ENCODE measurements around the gene ATP6V0A1. TPM values are rescaled to one million over a fixed set of nuclear protein-coding genes. Genes with fewer than 3 reads are reported as not detected.
A peak's percentile ranks its signal among the peaks of the same experiment; 100 is the strongest.
"Not testable (repeated sequence)": the region's sequence is repeated elsewhere in the genome, so short reads cannot be mapped to it uniquely, and the experiment has no call there.

ATP6V0A1 gene
- total RNA-seq, 1 experiment from 2014 or later = 54.6 TPM

DNA sequence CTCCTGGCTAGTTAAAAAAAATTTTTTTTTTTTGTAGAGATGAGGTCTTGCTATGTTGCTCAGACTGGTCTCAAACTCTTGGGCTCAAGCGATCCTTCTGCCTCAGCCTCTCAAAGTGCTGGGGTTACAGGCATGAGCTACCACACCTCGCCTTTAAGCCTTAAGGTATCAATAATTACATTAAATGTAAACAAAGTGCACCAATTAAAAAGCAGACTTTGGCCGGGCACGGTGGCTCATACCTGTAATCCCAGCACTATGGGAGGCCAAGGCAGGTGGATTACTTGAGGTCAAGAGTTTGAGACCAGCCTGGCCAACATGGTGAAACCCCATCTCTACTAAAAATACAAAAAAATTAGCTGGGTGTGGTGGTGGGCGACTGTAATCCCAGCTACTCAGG lies 7.4 kb upstream of the ATP6V0A1 start:
- H3K4me1 ChIP-seq (ENCODE audit: insufficient read depth, low read length, poor library complexity, severe bottlenecking); CTCF ChIA-PET; DNase-seq (ENCODE audit: low spot score); POLR2A ChIA-PET (ENCODE audit: low non-redundant PET); H3K4me3 ChIP-seq (ENCODE audit: low read depth, low read length, poor library complexity, severe bottlenecking); H3K9me3 ChIP-seq (ENCODE audit: low read depth, low read length, poor library complexity, severe bottlenecking); intact Hi-C loops (cut with micrococcal nuclease; ENCODE audit: unreplicated experiment); H3K27me3 ChIP-seq (replicated peaks; ENCODE audit: insufficient read depth, low read depth, low read length, poor library complexity); H3K36me3 ChIP-seq (ENCODE audit: insufficient read depth, low read length, poor library complexity, severe bottlenecking); H3K27ac ChIP-seq (ENCODE audit: low read depth, low read length, poor library complexity, severe bottlenecking); BruUV-seq (replicated peaks): not testable (repeated sequence)

DNA sequence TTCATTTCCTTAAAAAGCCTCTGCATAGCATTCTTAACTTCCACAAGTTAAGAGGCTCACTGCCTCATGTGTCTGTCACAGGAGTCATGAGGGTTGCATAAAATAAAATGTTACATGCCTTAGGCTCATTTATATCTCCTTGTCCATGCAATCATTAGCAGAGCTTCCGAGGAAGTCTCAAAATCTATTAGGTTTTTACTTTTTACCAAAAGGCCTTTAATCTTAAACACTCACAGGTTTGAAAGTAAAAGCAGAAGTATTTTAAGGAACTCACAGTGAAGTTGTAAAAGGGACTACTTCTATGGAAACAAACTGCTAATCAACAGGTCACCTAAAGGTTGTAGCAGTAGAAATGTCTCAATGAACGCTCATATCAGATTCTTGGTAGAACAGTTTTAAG lies 5.2 kb upstream of the ATP6V0A1 start:
- ChIA-PET CTCF (no interaction called here), POLR2A (ENCODE audit: low non-redundant PET) (no interaction called here)
- no TSS peak for BruUV-seq (replicated peaks)
- Histone ChIP-seq H3K27ac (ENCODE audit: low read depth, low read length, poor library complexity, severe bottlenecking) (no peak overlapping the region), H3K27me3 (replicated peaks; ENCODE audit: insufficient read depth, low read depth, low read length, poor library complexity) (no peaks in the 10 kb centered on the region), H3K4me1 (ENCODE audit: insufficient read depth, low read length, poor library complexity, severe bottlenecking) (peaks cover 12% of the 10 kb centered on the region), H3K4me3 (ENCODE audit: low read depth, low read length, poor library complexity, severe bottlenecking) (no peak overlapping the region), H3K36me3 (ENCODE audit: insufficient read depth, low read length, poor library complexity, severe bottlenecking) (no peaks in the 10 kb centered on the region), H3K9me3 (ENCODE audit: low read depth, low read length, poor library complexity, severe bottlenecking) (no peaks in the 10 kb centered on the region)
- TF ChIP-seq EZH2 (IDR thresholded peaks at IDR 0.05; ENCODE audit: borderline replicate concordance, low read depth, low read length, poor library complexity, severe bottlenecking) = no peak
- TF ChIP-seq, protein P1, sequence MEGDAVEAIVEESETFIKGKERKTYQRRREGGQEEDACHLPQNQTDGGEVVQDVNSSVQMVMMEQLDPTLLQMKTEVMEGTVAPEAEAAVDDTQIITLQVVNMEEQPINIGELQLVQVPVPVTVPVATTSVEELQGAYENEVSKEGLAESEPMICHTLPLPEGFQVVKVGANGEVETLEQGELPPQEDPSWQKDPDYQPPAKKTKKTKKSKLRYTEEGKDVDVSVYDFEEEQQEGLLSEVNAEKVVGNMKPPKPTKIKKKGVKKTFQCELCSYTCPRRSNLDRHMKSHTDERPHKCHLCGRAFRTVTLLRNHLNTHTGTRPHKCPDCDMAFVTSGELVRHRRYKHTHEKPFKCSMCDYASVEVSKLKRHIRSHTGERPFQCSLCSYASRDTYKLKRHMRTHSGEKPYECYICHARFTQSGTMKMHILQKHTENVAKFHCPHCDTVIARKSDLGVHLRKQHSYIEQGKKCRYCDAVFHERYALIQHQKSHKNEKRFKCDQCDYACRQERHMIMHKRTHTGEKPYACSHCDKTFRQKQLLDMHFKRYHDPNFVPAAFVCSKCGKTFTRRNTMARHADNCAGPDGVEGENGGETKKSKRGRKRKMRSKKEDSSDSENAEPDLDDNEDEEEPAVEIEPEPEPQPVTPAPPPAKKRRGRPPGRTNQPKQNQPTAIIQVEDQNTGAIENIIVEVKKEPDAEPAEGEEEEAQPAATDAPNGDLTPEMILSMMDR (conservative IDR thresholded peaks at IDR 0.05; ENCODE audit: low read depth, low read length) = no peak
- DNase-seq (ENCODE audit: low spot score) = no peak
- intact Hi-C loops (cut with micrococcal nuclease; ENCODE audit: unreplicated experiment) = no loop called here

DNA sequence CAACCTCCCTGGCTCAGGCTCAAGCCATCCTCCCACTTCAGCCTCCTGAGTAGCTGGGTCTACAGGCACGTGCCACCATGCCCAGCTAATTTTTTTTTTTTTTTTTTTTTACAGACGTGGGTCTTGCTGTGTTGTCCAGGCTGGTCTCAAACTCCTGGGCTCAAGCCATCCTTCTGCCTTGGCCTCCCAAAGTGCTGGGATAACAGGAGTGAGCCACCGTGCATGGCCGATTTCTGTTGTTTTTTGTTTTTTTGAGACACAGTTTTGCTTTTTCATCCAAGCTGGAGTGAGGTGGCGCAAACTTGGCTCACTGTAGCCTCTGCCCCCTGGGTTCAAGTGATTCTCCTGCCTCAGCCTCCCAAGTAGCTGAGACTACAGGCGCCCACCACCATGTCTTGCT lies 3.7 kb upstream of the ATP6V0A1 start:
- BruUV-seq (replicated peaks); CTCF ChIA-PET; POLR2A ChIA-PET (ENCODE audit: low non-redundant PET); H3K27me3 ChIP-seq (replicated peaks; ENCODE audit: insufficient read depth, low read depth, low read length, poor library complexity); DNase-seq (ENCODE audit: low spot score); H3K4me3 ChIP-seq (ENCODE audit: low read depth, low read length, poor library complexity, severe bottlenecking); intact Hi-C loops (cut with micrococcal nuclease; ENCODE audit: unreplicated experiment); H3K27ac ChIP-seq (ENCODE audit: low read depth, low read length, poor library complexity, severe bottlenecking); H3K9me3 ChIP-seq (ENCODE audit: low read depth, low read length, poor library complexity, severe bottlenecking); H3K36me3 ChIP-seq (ENCODE audit: insufficient read depth, low read length, poor library complexity, severe bottlenecking): not testable (repeated sequence)
- H3K4me1 ChIP-seq (ENCODE audit: insufficient read depth, low read length, poor library complexity, severe bottlenecking) = peaks cover 17% of the 10 kb centered on the region

DNA sequence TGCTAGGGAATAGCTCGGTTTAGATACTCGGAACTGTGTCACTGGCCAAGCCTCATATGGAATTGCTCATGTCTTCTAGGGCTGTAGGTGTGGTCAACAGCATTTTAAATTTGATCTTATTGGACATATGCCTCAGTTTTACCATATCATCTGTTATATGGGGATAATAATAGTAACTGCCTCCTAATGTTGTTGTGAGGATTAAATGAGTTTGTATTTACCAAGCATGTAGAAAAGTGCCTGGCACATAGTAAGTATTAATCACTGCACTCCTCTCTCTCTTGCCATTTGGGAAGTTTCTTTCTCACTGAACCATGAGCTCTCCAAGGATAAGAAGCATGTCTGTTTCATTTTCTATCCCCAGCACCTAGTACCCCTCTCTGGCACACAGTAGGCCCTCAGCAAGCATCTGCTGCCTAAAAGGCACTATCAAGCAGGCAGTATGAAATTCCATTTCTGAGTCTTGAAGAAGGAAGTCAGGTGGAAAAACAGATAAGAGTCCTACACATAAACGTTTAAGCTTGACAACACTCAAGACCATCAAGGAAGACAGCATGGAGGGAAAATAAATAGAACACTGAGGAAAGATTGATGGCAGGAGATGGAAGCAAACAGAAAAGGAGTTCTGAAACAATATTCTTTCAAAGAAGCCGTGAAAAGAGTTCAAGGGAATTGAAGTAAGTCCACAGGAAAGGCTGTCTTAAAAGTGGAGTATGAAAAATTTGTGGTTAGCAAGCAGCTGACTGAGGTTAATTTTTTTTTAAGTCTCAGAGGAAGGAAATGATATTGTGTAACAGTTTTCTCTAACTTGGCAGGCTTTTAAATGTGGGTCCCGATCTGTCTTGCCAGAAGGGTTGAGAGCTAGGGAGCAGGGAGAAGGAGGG lies 2.2 kb upstream of the ATP6V0A1 start:
- no peak for TF ChIP-seq EZH2 (IDR thresholded peaks at IDR 0.05; ENCODE audit: borderline replicate concordance, low read depth, low read length, poor library complexity, severe bottlenecking)
- TF ChIP-seq, protein P1 (conservative IDR thresholded peaks at IDR 0.05; ENCODE audit: low read depth, low read length) = no peak
- peak overlapping the region; percentile 70 for H3K27ac ChIP-seq (ENCODE audit: low read depth, low read length, poor library complexity, severe bottlenecking)
- peaks cover under 1% of the 10 kb centered on the region for H3K36me3 ChIP-seq (ENCODE audit: insufficient read depth, low read length, poor library complexity, severe bottlenecking)
- no peaks in the 10 kb centered on the region for H3K27me3 ChIP-seq (replicated peaks; ENCODE audit: insufficient read depth, low read depth, low read length, poor library complexity)
- peak; percentile 64 for DNase-seq (ENCODE audit: low spot score)
- no TSS peak for BruUV-seq (replicated peaks)
- POLR2A ChIA-PET (ENCODE audit: low non-redundant PET) = no interaction called here
- intact Hi-C loops (cut with micrococcal nuclease; ENCODE audit: unreplicated experiment) = no loop called here
- no peak overlapping the region for H3K4me3 ChIP-seq (ENCODE audit: low read depth, low read length, poor library complexity, severe bottlenecking)
- peaks cover 17% of the 10 kb centered on the region for H3K4me1 ChIP-seq (ENCODE audit: insufficient read depth, low read length, poor library complexity, severe bottlenecking)
- H3K9me3 ChIP-seq (ENCODE audit: low read depth, low read length, poor library complexity, severe bottlenecking) = no peaks in the 10 kb centered on the region
- CTCF ChIA-PET = no interaction called here
